Chondrocyte (in vitro differentiated cells): ENCODE measurements around the gene ERBB4. TPM values are rescaled to one million over a fixed set of nuclear protein-coding genes. Genes with fewer than 3 reads are reported as not detected.

Source experiments
- DNase-seq: peaks from one replicate; pipeline ENCODE4 v3.0.0; 2021; ENCODE audit warnings: mixed read lengths, low spot score
- H3K27ac Mint-ChIP-seq: one replicate; pipeline ENCODE4 v1.8.0; 2021; ENCODE audit warnings: mild to moderate bottlenecking, moderate library complexity, mixed read lengths; ENCODE audit not compliant: unreplicated experiment
- H3K27me3 Mint-ChIP-seq: 2 replicates; pipeline ENCODE4 v1.8.0; 2021; ENCODE audit warnings: low read depth, mixed read lengths
- H3K36me3 Mint-ChIP-seq: 2 replicates; pipeline ENCODE4 v1.8.0; 2021; ENCODE audit warnings: low read depth, mixed read lengths
- H3K4me1 Mint-ChIP-seq: 2 replicates; pipeline ENCODE4 v1.8.0; 2021; ENCODE audit warnings: low read depth, mild to moderate bottlenecking, mixed read lengths
- H3K4me3 Mint-ChIP-seq: one replicate; pipeline ENCODE4 v1.8.0; 2021; ENCODE audit warnings: mild to moderate bottlenecking, moderate library complexity, mixed read lengths; ENCODE audit not compliant: unreplicated experiment
- H3K9me3 Mint-ChIP-seq: 2 replicates; pipeline ENCODE4 v1.8.0; 2021; ENCODE audit warnings: low read depth, mixed read lengths
- total RNA-seq: library from RNA; stranded (reverse); gene quantifications from 3 replicates; pipeline ENCODE4 v1.2.1, GENCODE V29; 2021
- TF ChIP-seq, protein P1 (sequence below): fragments of 200-600 bp; sonication (generic); IDR thresholded peaks from 2 replicates; pipeline ENCODE4 v1.5.0; 2021; ENCODE audit warnings: antibody characterized with exemption, mild to moderate bottlenecking, moderate library complexity

ERBB4 gene
- total RNA-seq, 1 donor from 2014 or later = 1.3 TPM

DNA sequence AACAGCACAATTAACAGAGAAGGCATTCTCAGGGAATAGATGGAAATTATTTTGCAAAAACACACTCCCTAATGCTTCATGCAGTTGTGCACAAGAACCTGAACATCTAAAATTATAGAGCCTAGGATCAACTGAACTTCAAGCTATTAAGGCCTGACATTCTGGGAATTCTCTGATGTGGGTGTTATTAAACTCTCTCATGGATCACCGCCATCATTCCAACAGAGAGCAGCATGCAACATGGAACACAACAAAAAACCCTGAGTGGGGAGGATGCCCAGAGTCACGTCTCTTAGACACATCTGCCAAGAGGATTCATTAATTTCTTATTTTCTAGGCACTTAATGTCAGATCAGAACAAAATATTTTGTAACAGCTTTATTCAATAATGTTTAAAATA is 543.8 kb downstream of the ERBB4 start:
- no peak overlapping the region for H3K4me3 Mint-ChIP-seq
- no peak overlapping the region for H3K27ac Mint-ChIP-seq
- no peaks in the 10 kb centered on the region for H3K36me3 Mint-ChIP-seq
- no peaks in the 10 kb centered on the region for H3K9me3 Mint-ChIP-seq
- TF ChIP-seq, protein P1, sequence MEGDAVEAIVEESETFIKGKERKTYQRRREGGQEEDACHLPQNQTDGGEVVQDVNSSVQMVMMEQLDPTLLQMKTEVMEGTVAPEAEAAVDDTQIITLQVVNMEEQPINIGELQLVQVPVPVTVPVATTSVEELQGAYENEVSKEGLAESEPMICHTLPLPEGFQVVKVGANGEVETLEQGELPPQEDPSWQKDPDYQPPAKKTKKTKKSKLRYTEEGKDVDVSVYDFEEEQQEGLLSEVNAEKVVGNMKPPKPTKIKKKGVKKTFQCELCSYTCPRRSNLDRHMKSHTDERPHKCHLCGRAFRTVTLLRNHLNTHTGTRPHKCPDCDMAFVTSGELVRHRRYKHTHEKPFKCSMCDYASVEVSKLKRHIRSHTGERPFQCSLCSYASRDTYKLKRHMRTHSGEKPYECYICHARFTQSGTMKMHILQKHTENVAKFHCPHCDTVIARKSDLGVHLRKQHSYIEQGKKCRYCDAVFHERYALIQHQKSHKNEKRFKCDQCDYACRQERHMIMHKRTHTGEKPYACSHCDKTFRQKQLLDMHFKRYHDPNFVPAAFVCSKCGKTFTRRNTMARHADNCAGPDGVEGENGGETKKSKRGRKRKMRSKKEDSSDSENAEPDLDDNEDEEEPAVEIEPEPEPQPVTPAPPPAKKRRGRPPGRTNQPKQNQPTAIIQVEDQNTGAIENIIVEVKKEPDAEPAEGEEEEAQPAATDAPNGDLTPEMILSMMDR = no peak
- no peaks in the 10 kb centered on the region for H3K27me3 Mint-ChIP-seq
- DNase-seq = no peak
- no peaks in the 10 kb centered on the region for H3K4me1 Mint-ChIP-seq

DNA sequence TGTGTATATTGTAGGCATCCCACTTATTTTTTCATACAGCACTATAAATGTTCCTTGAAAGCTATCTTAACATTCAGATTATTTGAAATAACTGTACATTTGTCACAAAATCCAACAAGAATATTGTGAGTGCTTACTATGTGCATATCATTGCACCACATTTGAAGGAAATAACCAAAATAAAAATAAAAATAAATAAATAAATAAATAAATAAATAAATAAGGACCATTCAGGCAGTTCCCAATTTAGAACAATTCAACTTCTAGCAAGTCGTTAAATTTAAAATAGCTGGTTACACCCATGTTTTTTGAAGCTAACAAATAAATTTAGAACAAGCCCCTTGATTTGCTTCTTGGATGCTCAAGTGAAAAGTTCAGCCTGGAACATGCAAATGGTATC is 548.3 kb downstream of the ERBB4 start:
- H3K4me1 Mint-ChIP-seq = no peaks in the 10 kb centered on the region
- no peak overlapping the region for H3K27ac Mint-ChIP-seq
- no peaks in the 10 kb centered on the region for H3K9me3 Mint-ChIP-seq

DNA sequence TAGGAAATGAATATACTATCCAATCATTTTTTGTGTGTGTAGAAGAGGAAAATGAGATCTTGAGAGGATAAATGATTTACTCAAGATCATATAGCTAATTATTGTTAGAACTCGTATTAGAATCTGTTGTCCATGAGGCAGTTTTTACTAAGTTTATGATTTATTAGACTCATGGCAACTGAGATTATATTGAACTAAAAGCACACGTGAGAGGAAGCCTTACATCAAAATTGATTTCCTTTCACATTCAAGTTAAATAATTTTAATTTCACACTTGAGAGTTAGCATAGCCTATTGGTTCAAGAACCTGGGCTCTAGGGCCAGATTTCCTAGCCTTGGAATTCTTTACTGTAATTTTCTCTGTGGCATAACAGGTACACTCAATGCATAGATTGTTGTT is 552.3 kb downstream of the ERBB4 start:
- TF ChIP-seq, protein P1 = no peak
- Mint-ChIP-seq H3K27ac (no peak overlapping the region), H3K27me3 (no peaks in the 10 kb centered on the region), H3K36me3 (no peaks in the 10 kb centered on the region), H3K9me3 (no peaks in the 10 kb centered on the region), H3K4me3 (no peak overlapping the region), H3K4me1 (peaks cover 7% of the 10 kb centered on the region)
- DNase-seq = no peak

More for the DNA sequence above, 548.3 kb downstream of the ERBB4 start:
- H3K27me3 Mint-ChIP-seq = no peaks in the 10 kb centered on the region
- no peak for DNase-seq
- H3K4me3 Mint-ChIP-seq = no peak overlapping the region
- TF ChIP-seq, protein P1 = no peak
- no peaks in the 10 kb centered on the region for H3K36me3 Mint-ChIP-seq

DNA sequence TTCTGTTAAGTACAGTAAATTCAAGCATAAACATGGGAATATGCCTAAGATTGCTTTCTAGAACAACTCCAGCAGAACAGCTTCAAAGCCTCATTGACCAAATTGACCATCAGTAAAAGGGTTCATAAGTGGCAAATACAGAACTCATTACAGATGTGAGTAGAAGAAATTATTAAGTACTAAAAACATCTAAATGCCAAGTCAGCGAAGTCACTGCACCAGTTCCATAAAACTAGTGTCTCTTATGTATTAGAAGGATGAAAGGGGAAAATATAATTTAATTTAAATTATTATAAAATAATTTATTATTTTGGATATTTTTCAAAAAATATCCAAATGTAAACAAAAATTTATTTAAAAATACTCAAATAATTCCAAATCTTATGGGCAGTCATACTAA is 553.2 kb downstream of the ERBB4 start:
- no peak for DNase-seq
- Mint-ChIP-seq H3K36me3 (no peaks in the 10 kb centered on the region), H3K27ac (no peak overlapping the region), H3K4me1 (peaks cover 7% of the 10 kb centered on the region), H3K9me3 (no peaks in the 10 kb centered on the region), H3K27me3 (no peaks in the 10 kb centered on the region), H3K4me3 (no peak overlapping the region)
- TF ChIP-seq, protein P1 = no peak

DNA sequence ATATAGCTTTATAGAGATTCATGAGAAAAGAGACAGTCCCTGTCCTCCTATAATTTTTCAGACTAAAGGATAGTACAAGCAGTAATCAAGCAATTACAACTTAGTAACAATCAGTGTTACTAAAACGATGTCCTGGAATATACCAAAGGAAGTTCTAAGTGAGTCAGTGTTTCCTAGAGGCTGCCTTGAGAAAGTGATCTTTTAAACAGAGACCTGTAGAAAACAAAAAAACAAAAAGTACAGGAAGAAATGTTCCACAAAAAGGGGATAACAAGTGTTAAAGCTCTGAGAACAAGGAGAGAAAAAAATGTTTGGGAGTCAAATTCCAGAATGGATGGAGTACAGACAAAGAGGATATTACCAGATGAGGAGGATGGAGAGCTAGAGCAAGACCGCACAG is 556.4 kb downstream of the ERBB4 start:
- no peak overlapping the region for H3K4me3 Mint-ChIP-seq
- TF ChIP-seq, protein P1 = no peak
- H3K36me3 Mint-ChIP-seq = no peaks in the 10 kb centered on the region
- no peak for DNase-seq
- H3K27ac Mint-ChIP-seq = no peak overlapping the region
- peaks cover 7% of the 10 kb centered on the region for H3K4me1 Mint-ChIP-seq
- H3K27me3 Mint-ChIP-seq = no peaks in the 10 kb centered on the region
- H3K9me3 Mint-ChIP-seq = no peaks in the 10 kb centered on the region
